8988T (cell line): Measurements from ENCODE around the gene DNAI1.
A peak's percentile ranks its signal among the peaks of the same experiment; 100 is the strongest.

Source experiments
- DNase-seq: peaks from one replicate; pipeline ENCODE4 v3.0.0; 2011

DNAI1 gene

GRCh38 chr9:34547960-34548611 is 89.5 kb downstream of the DNAI1 start:
- DNase-seq: peak; percentile 85

GRCh38 chr9:34549407-34549732 is 90.8 kb downstream of the DNAI1 start:
- no peak for DNase-seq

GRCh38 chr9:34550016-34550680 is 91.5 kb downstream of the DNAI1 start:
- DNase-seq: no peak

GRCh38 chr9:34550681-34551270 is 92.2 kb downstream of the DNAI1 start:
- no peak for DNase-seq

GRCh38 chr9:34551751-34552605 is 93.4 kb downstream of the DNAI1 start:
- DNase-seq: no peak

- DNase-seq: no peak
Observed at GRCh38 chr9:34552606-34552981, 94.0 kb downstream of the DNAI1 start.

GRCh38 chr9:34552986-34553385 is 94.4 kb downstream of the DNAI1 start:
- no peak for DNase-seq

GRCh38 chr9:34553511-34554021 is 95.0 kb downstream of the DNAI1 start:
- no peak for DNase-seq

GRCh38 chr9:34554211-34555001 is 95.8 kb downstream of the DNAI1 start:
- DNase-seq: no peak

- no peak for DNase-seq
Observed at GRCh38 chr9:34555002-34555348, 96.4 kb downstream of the DNAI1 start.

- DNase-seq: no peak
Observed at GRCh38 chr9:34555500-34555899, 96.9 kb downstream of the DNAI1 start.

- no peak for DNase-seq
Observed at GRCh38 chr9:34555936-34556525, 97.4 kb downstream of the DNAI1 start.

- DNase-seq: no peak
Observed at GRCh38 chr9:34556949-34557348, 98.3 kb downstream of the DNAI1 start.

- DNase-seq: no peak
Observed at GRCh38 chr9:34557426-34558321, 99.1 kb downstream of the DNAI1 start.

GRCh38 chr9:34558364-34558763 is 99.8 kb downstream of the DNAI1 start:
- DNase-seq: no peak

GRCh38 chr9:34558919-34559623 is 100.5 kb downstream of the DNAI1 start:
- DNase-seq: no peak

- no peak for DNase-seq
Observed at GRCh38 chr9:34559624-34560455, 101.2 kb downstream of the DNAI1 start.

GRCh38 chr9:34560599-34561214 is 102.1 kb downstream of the DNAI1 start:
- DNase-seq: no peak

- no peak for DNase-seq
Observed at GRCh38 chr9:34562135-34562745, 103.6 kb downstream of the DNAI1 start.
